HG03039 (cell line): ENCODE data around the gene VSNL1.
"Not testable (repeated sequence)": the region's sequence is repeated elsewhere in the genome, so short reads cannot be mapped to it uniquely, and the experiment has no call there.

Source experiments
- ATAC-seq: cut with Tn5 transposase; IDR thresholded peaks from one replicate; pipeline ENCODE4 v1.9.1; 2021; ENCODE audit warnings: mild to moderate bottlenecking, moderate library complexity; ENCODE audit not compliant: unreplicated experiment

The VSNL1 gene

GRCh38 chr2:17541531-17541950, 1.0 kb downstream of the VSNL1 start:
- ATAC-seq = no peak

GRCh38 chr2:17542471-17542870, 2.0 kb downstream of the VSNL1 start:
- no peak for ATAC-seq

GRCh38 chr2:17543131-17543660, 2.7 kb downstream of the VSNL1 start:
- no peak for ATAC-seq

- ATAC-seq = no peak
Observed at GRCh38 chr2:17543848-17544247, 3.4 kb downstream of the VSNL1 start.

GRCh38 chr2:17544256-17544655, 3.8 kb downstream of the VSNL1 start:
- ATAC-seq = no peak

- ATAC-seq = no peak
Observed at GRCh38 chr2:17545680-17546613, 5.5 kb downstream of the VSNL1 start.

- ATAC-seq = no peak
Observed at GRCh38 chr2:17547237-17547636, 6.7 kb downstream of the VSNL1 start.

- ATAC-seq = no peak
Observed at GRCh38 chr2:17547737-17548136, 7.2 kb downstream of the VSNL1 start.

GRCh38 chr2:17550907-17551306, 10.4 kb downstream of the VSNL1 start:
- ATAC-seq = no peak

- ATAC-seq = no peak
Observed at GRCh38 chr2:17555150-17555549, 14.7 kb downstream of the VSNL1 start.

- ATAC-seq = no peak
Observed at GRCh38 chr2:17557596-17557995, 17.1 kb downstream of the VSNL1 start.

- ATAC-seq = no peak
Observed at GRCh38 chr2:17558053-17558452, 17.6 kb downstream of the VSNL1 start.

GRCh38 chr2:17558878-17559277, 18.4 kb downstream of the VSNL1 start:
- ATAC-seq = no peak

- not testable (repeated sequence) for ATAC-seq
Observed at GRCh38 chr2:17565726-17566125, 25.2 kb downstream of the VSNL1 start.

- no peak for ATAC-seq
Observed at GRCh38 chr2:17571681-17572080, 31.2 kb downstream of the VSNL1 start.

GRCh38 chr2:17573085-17573803, 32.7 kb downstream of the VSNL1 start:
- no peak for ATAC-seq

GRCh38 chr2:17573804-17574175, 33.3 kb downstream of the VSNL1 start:
- no peak for ATAC-seq

- no peak for ATAC-seq
Observed at GRCh38 chr2:17574406-17575073, 34.0 kb downstream of the VSNL1 start.

- ATAC-seq = no peak
Observed at GRCh38 chr2:17576802-17577201, 36.3 kb downstream of the VSNL1 start.

GRCh38 chr2:17578466-17578928, 38.0 kb downstream of the VSNL1 start:
- ATAC-seq = no peak
